Keratinocyte (primary cell): Measurements from ENCODE around the gene ASCC3.

Experiments
- CTCF ChIP-seq, 3 experiments: IDR thresholded peaks in 1 of 3; conservative IDR thresholded peaks in 1 of 3; optimal IDR thresholded peaks in 1 of 3; 2 replicates in 2 of 3; 3 replicates in 1 of 3; pipeline versions ENCODE3 to v1.5.1; 2011; ENCODE audit warnings: low read length in 3 of 3, mild to moderate bottlenecking in 3 of 3, moderate library complexity in 2 of 3, control low read depth in 1 of 3, inconsistent platforms in 1 of 3; ENCODE audit not compliant: insufficient read depth in 2 of 3; ENCODE audit errors: extremely low read depth in 1 of 3
- EZH2 ChIP-seq: IDR thresholded peaks from one replicate; pipeline ENCODE4 v1.6.1; 2012; ENCODE audit warnings: inconsistent platforms, mild to moderate bottlenecking, low read length, moderate library complexity

GRCh38 chr6:100467129-100468015 lies 413.8 kb downstream of the ASCC3 start:
- TF ChIP-seq CTCF (optimal IDR thresholded peaks at IDR 0.05 in 1 of 3, IDR thresholded peaks at IDR 0.05 in 1 of 3, conservative IDR thresholded peaks at IDR 0.05 in 1 of 3; ENCODE audit: extremely low read depth in 1 of 3, insufficient read depth in 2 of 3, low read length in 3 of 3) (no peak), EZH2 (peak; percentile 52)
